ENCODE data around the gene ZP3.
"Not testable (repeated sequence)": the region's sequence is repeated elsewhere in the genome, so short reads cannot be mapped to it uniquely, and the experiment has no call there.

- TF ChIP-seq TAF1 (IDR thresholded peaks at IDR 0.05; ENCODE audit: low read depth); POLR2AphosphoS5 (IDR thresholded peaks at IDR 0.05); SMC3 (conservative IDR thresholded peaks at IDR 0.05; ENCODE audit: poor library complexity); CTCF (IDR thresholded peaks at IDR 0.05; ENCODE audit: poor library complexity, severe bottlenecking); RAD21 (conservative IDR thresholded peaks at IDR 0.05); EZH2 (IDR thresholded peaks at IDR 0.05; ENCODE audit: borderline replicate concordance, insufficient read depth, low read length, poor library complexity, severe bottlenecking); MXI1 (conservative IDR thresholded peaks at IDR 0.05; ENCODE audit: poor library complexity, severe bottlenecking); EP300 (conservative IDR thresholded peaks at IDR 0.05; ENCODE audit: poor library complexity, severe bottlenecking): not testable (repeated sequence)
Measured at GRCh38 chr7:76442664-76443446, 18.1 kb downstream of the ZP3 start.

Data from neural cell (in vitro differentiated cells).